Measurements from ENCODE around the gene PPARG. TPM values are rescaled to one million over a fixed set of nuclear protein-coding genes. Genes with fewer than 3 reads are reported as not detected.

PPARG gene
- total RNA-seq, 2 donors from 2014 or later: 7.0 to 12.9 TPM

DNA sequence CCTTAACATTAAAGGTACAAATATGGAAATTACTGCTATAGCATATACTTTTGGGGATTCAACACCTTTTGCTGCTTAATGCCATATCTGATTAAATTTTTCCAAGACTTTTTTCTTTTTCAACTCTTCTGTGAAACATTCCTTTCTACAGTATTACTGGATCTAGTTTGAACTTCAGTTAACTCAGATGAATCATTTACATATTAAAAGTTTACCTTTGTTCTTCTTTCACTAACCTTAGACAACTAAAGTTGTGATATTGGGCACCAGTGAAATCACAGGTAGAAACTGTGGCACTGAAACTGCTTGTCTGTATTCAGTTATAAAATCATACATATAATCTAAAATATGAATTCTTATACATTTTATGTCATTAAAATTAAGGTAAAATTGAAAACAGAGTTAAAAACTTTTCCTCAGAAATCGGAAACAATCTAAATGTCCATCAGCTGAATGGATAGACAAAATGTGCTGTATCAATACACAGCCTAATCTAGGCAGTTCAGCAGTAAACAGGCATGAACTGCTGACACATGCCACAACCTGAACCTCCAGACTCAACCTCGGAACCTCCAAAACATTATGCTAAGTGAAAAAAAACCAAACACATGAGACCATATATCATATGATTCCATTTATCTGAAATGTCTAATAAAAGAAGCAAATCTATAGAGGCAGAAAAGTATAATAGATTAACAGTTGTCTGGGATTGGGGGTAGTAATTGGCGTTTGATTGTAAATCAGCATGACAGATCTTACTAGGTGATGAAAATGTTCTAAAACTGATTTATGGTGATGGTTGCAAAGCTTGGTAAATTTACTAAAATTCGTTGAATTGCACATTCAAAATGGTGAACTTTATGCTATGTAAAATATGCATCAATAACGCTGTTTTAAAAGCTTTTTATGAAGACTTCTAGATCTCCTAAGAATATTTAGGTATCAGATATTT is 50.0 kb downstream of the PPARG start:
- intact Hi-C loops (cut with DNase I): no loop called here
- Histone ChIP-seq H3K4me3 (no peak overlapping the region), H3K36me3 (no peaks in the 10 kb centered on the region), H3K27me3 (replicated peaks; ENCODE audit: insufficient read depth) (no peaks in the 10 kb centered on the region), H3K9me3 (no peaks in the 10 kb centered on the region), H3K4me1 (replicated peaks) (no peaks in the 10 kb centered on the region), H3K27ac (no peak overlapping the region)
- TF ChIP-seq, protein P1, sequence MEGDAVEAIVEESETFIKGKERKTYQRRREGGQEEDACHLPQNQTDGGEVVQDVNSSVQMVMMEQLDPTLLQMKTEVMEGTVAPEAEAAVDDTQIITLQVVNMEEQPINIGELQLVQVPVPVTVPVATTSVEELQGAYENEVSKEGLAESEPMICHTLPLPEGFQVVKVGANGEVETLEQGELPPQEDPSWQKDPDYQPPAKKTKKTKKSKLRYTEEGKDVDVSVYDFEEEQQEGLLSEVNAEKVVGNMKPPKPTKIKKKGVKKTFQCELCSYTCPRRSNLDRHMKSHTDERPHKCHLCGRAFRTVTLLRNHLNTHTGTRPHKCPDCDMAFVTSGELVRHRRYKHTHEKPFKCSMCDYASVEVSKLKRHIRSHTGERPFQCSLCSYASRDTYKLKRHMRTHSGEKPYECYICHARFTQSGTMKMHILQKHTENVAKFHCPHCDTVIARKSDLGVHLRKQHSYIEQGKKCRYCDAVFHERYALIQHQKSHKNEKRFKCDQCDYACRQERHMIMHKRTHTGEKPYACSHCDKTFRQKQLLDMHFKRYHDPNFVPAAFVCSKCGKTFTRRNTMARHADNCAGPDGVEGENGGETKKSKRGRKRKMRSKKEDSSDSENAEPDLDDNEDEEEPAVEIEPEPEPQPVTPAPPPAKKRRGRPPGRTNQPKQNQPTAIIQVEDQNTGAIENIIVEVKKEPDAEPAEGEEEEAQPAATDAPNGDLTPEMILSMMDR (IDR thresholded peaks at IDR 0.05): no peak
- TF ChIP-seq POLR2A (IDR thresholded peaks at IDR 0.05) (no peak), POLR2AphosphoS5 (IDR thresholded peaks at IDR 0.05) (no peak)
- no peak for DNase-seq (ENCODE audit: low spot score)
- WGBS: 85% methylated on average over 5 of the region's 5 CpGs

DNA sequence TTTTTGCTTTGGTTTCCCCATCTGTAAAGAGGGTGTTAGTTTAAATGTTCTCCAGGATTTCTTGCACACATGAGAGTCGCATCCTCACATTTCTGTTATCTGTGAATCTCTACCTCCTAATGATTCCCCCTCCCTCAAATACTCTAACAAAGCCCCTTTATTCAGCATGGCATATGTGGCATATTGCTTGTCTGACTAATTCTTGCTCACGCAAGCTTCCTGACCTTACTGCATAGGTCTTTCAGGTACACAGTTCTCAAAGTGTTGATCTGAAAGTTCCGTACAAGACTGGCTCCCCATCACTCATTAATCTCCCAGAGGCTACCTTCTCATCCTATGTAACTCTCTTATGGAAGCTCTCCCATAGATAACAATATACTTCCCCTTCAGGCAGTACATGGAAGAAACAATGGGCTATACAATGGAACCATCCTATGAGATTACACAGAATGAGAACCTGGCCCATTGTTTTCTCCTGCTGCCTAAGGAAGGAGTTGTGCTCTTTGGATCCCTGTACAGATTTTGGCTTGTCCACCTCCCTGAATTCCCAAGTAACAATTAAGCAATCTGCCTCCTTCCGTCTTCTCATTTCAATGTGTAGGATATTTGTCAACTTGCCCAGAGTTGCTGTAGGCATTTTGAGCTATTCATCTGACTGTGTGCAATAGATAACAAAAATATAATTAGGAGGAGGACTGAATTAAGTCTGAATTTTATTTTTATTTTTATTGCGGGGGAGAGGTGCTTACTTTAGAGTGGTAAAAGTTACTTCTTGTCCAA is 51.0 kb downstream of the PPARG start:
- WGBS: 73% methylated on average over 5 of the region's 5 CpGs
- no peak for DNase-seq (ENCODE audit: low spot score)
- H3K4me1 ChIP-seq (replicated peaks): no peaks in the 10 kb centered on the region
- H3K27me3 ChIP-seq (replicated peaks; ENCODE audit: insufficient read depth): no peaks in the 10 kb centered on the region
- H3K4me3 ChIP-seq: no peak overlapping the region
- H3K27ac ChIP-seq: no peak overlapping the region
- intact Hi-C loops (cut with DNase I): no loop called here
- H3K36me3 ChIP-seq: no peaks in the 10 kb centered on the region
- no peaks in the 10 kb centered on the region for H3K9me3 ChIP-seq
- TF ChIP-seq, protein P1 (IDR thresholded peaks at IDR 0.05): no peak
- TF ChIP-seq POLR2A (IDR thresholded peaks at IDR 0.05) (no peak), POLR2AphosphoS5 (IDR thresholded peaks at IDR 0.05) (no peak)

DNA sequence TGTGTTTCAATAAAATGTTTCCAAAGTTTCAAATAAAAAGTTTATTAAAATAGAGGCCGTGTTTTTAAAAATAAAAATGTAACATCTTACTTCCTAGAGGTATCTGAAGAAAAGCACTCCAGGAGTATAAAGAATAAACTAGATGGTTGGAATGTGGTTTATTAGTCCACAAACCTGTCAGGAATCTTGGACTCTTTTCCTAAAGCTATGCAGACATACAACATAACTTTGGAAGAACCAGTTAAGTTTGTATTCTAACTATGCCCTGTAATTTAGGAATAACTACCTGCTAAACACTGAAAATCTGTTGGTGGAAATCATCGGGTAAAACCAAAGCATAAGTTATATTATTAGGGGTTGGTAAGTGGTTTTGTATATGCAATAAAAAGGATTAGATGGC is 51.6 kb downstream of the PPARG start:
- intact Hi-C loops (cut with DNase I): no loop called here
- TF ChIP-seq POLR2A (IDR thresholded peaks at IDR 0.05) (no peak), POLR2AphosphoS5 (IDR thresholded peaks at IDR 0.05) (no peak)
- TF ChIP-seq, protein P1 (IDR thresholded peaks at IDR 0.05): no peak
- Histone ChIP-seq H3K4me1 (replicated peaks) (no peaks in the 10 kb centered on the region), H3K4me3 (no peak overlapping the region), H3K36me3 (no peaks in the 10 kb centered on the region), H3K27me3 (replicated peaks; ENCODE audit: insufficient read depth) (no peaks in the 10 kb centered on the region), H3K9me3 (no peaks in the 10 kb centered on the region), H3K27ac (no peak overlapping the region)
- no peak for DNase-seq (ENCODE audit: low spot score)
- WGBS: 19% methylated on average over 2 of the region's 2 CpGs

DNA sequence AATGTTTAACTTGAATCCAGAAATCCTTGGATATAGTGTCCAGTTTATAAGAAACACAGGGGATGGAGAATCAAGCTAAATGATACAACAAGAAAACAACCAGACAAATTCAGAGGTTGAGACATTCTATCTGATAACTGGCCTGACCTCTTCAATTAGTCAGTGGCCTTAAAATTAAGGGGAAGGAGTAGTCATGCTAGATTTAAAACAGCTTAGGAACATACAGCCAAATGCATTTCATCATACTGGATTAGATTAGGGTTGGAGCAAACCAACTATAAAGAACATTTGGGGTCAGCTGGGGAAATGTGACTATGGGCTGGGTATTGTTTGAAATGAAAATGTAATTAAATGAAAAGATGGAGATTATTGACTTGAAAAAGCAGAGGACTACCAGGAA is 53.3 kb downstream of the PPARG start:
- Histone ChIP-seq H3K27ac (no peak overlapping the region), H3K9me3 (no peaks in the 10 kb centered on the region), H3K4me3 (no peak overlapping the region), H3K4me1 (replicated peaks) (no peaks in the 10 kb centered on the region), H3K36me3 (no peaks in the 10 kb centered on the region), H3K27me3 (replicated peaks; ENCODE audit: insufficient read depth) (no peaks in the 10 kb centered on the region)
- no peak for DNase-seq (ENCODE audit: low spot score)
- intact Hi-C loops (cut with DNase I): no loop called here
- no peak for TF ChIP-seq POLR2A (IDR thresholded peaks at IDR 0.05)

DNA sequence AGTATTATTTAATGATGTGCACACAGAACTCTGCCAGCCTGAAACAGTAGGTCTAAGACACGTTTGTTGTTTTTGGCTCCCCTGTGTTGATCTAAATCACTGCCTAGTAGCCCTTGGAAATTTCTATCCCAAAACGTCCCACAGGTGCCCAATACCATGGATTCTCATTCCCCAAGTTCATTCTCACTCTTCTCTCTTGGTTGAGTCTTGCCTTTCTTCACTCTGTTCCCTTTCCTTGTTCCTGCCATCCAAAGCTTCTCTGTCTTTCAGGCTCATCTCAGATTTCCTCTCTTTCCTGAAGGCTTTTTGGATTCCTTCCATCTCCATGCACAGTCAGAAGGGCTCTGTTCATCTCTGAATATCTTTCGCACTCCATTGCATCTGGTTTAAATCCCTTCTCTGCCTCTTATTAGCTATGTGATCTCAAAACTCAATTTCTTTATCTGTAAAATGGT is 54.2 kb downstream of the PPARG start:
- intact Hi-C loops (cut with DNase I): no loop called here
- no peaks in the 10 kb centered on the region for H3K27me3 ChIP-seq (replicated peaks; ENCODE audit: insufficient read depth)
- TF ChIP-seq POLR2AphosphoS5 (IDR thresholded peaks at IDR 0.05) (no peak), POLR2A (IDR thresholded peaks at IDR 0.05) (no peak)
- TF ChIP-seq, protein P1 (IDR thresholded peaks at IDR 0.05): no peak
- H3K4me1 ChIP-seq (replicated peaks): no peaks in the 10 kb centered on the region
- H3K9me3 ChIP-seq: no peaks in the 10 kb centered on the region
- H3K4me3 ChIP-seq: no peak overlapping the region
- DNase-seq (ENCODE audit: low spot score): no peak
- no peak overlapping the region for H3K27ac ChIP-seq
- WGBS: 33% methylated on average over 3 of the region's 3 CpGs
- no peaks in the 10 kb centered on the region for H3K36me3 ChIP-seq
